GM23338 (cell line): ENCODE results near the gene SOWAHC. TPM values are rescaled to one million over a fixed set of nuclear protein-coding genes. Genes with fewer than 3 reads are reported as not detected.

Source experiments
- ATAC-seq: fragments of 200-7000 bp; cut with Tn5 transposase; 3 replicates; pipeline ENCODE4 v1.9.1; 2020
- DNase-seq: peaks from one replicate; pipeline ENCODE4 v3.0.0-alpha.2; 2015; ENCODE audit warnings: low spot score
- H2AFZ ChIP-seq: fragments of 200-600 bp; sonication (generic); 2 replicates; pipeline ENCODE4 v1.8.0; 2016; ENCODE audit warnings: antibody characterized with exemption, mild to moderate bottlenecking, moderate library complexity
- H3F3A ChIP-seq: fragments of 200-600 bp; sonication (generic); replicated peaks from 2 replicates; pipeline ENCODE4 v1.8.0; 2017; ENCODE audit warnings: antibody characterized with exemption, mixed run types, low read depth
- H3K27ac ChIP-seq: fragments of 200-600 bp; sonication (generic); 2 replicates; pipeline ENCODE4 v1.6.1; 2016; ENCODE audit warnings: low read depth
- H3K27me3 ChIP-seq: fragments of 200-600 bp; sonication (generic); 2 replicates; pipeline ENCODE4 v1.8.0; 2016; ENCODE audit warnings: mild to moderate bottlenecking, mixed run types, moderate library complexity; ENCODE audit not compliant: insufficient read depth
- H3K36me3 ChIP-seq: fragments of 200-600 bp; sonication (generic); 2 replicates; pipeline ENCODE4 v1.8.0; 2016; ENCODE audit warnings: mild to moderate bottlenecking; ENCODE audit not compliant: insufficient read depth
- H3K4me1 ChIP-seq: fragments of 200-600 bp; sonication (generic); 2 replicates; pipeline ENCODE4 v1.8.0; 2016; ENCODE audit warnings: mild to moderate bottlenecking, moderate library complexity; ENCODE audit not compliant: insufficient read depth
- H3K4me2 ChIP-seq: fragments of 200-600 bp; sonication (generic); 2 replicates; pipeline ENCODE4 v1.7.1; 2017; ENCODE audit warnings: mixed run types
- H3K4me3 ChIP-seq: fragments of 200-600 bp; sonication (generic); 2 replicates; pipeline ENCODE4 v1.6.1; 2016; ENCODE audit warnings: mixed run types
- H3K79me2 ChIP-seq: fragments of 200-600 bp; sonication (generic); replicated peaks from 2 replicates; pipeline ENCODE4 v1.8.0; 2017; ENCODE audit warnings: mild to moderate bottlenecking; ENCODE audit not compliant: insufficient read depth
- H3K9me2 ChIP-seq: fragments of 200-600 bp; sonication (generic); 2 replicates; pipeline ENCODE4 v1.8.0; 2017; ENCODE audit not compliant: insufficient read depth
- H4K20me1 ChIP-seq: fragments of 200-600 bp; sonication (generic); replicated peaks from 2 replicates; pipeline ENCODE4 v1.8.0; 2017; ENCODE audit warnings: mild to moderate bottlenecking; ENCODE audit not compliant: insufficient read depth
- H3K27ac Mint-ChIP-seq: 2 replicates; pipeline ENCODE4 v1.8.0; 2020; ENCODE audit warnings: inconsistent platforms, mild to moderate bottlenecking, moderate library complexity, mixed read lengths
- H3K27me3 Mint-ChIP-seq: 3 replicates; pipeline ENCODE4 v1.8.0; 2022; ENCODE audit warnings: low read depth, mild to moderate bottlenecking, moderate library complexity, mixed read lengths, inconsistent platforms; ENCODE audit not compliant: insufficient read depth, poor library complexity
- H3K36me3 Mint-ChIP-seq: 3 replicates; pipeline ENCODE4 v1.8.0; 2021; ENCODE audit warnings: low read depth, mild to moderate bottlenecking, inconsistent platforms, moderate library complexity, mixed read lengths
- H3K4me1 Mint-ChIP-seq: 3 replicates; pipeline ENCODE4 v1.8.0; 2020; ENCODE audit warnings: mild to moderate bottlenecking, inconsistent platforms, mixed read lengths
- H3K4me3 Mint-ChIP-seq: 3 replicates; pipeline ENCODE4 v1.8.0; 2021; ENCODE audit warnings: moderate library complexity, mild to moderate bottlenecking, inconsistent platforms, mixed read lengths
- H3K9me3 Mint-ChIP-seq: 3 replicates; pipeline ENCODE4 v1.8.0; 2020; ENCODE audit warnings: moderate library complexity, mild to moderate bottlenecking, inconsistent platforms, mixed read lengths
- EZH2phosphoT487 ChIP-seq: fragments of 200-600 bp; sonication (generic); IDR thresholded peaks from one replicate; pipeline ENCODE4 v1.8.1; 2018; ENCODE audit warnings: antibody characterized with exemption; ENCODE audit not compliant: unreplicated experiment
- JUNB ChIP-seq: IDR thresholded peaks from one replicate; pipeline ENCODE4 v1.6.1; 2016; ENCODE audit warnings: antibody characterized with exemption; ENCODE audit not compliant: unreplicated experiment
- NANOG ChIP-seq: IDR thresholded peaks from 2 replicates; pipeline ENCODE4 v1.6.1; 2016; ENCODE audit warnings: antibody characterized with exemption, borderline replicate concordance
- REST ChIP-seq: IDR thresholded peaks from one replicate; pipeline ENCODE4 v1.6.1; 2018; ENCODE audit warnings: antibody characterized with exemption; ENCODE audit not compliant: unreplicated experiment
- STAT1 ChIP-seq: IDR thresholded peaks from one replicate; pipeline ENCODE4 v1.6.1; 2016; ENCODE audit warnings: antibody characterized with exemption; ENCODE audit not compliant: unreplicated experiment
- ZNF114 ChIP-seq: fragments of 250-450 bp; sonication (Bioruptor Pico); IDR thresholded peaks from 2 replicates; pipeline ENCODE4 v1.5.0; 2020; ENCODE audit warnings: mild to moderate bottlenecking, moderate library complexity
- ZNF331 ChIP-seq: fragments of 250-450 bp; sonication (Bioruptor Pico); IDR thresholded peaks from 2 replicates; pipeline ENCODE4 v1.5.0; 2020; ENCODE audit warnings: low read depth, mild to moderate bottlenecking, moderate library complexity
- ZNF462 ChIP-seq: fragments of 250-450 bp; sonication (Bioruptor Pico); IDR thresholded peaks from 2 replicates; pipeline ENCODE4 v1.5.0; 2020; ENCODE audit warnings: mild to moderate bottlenecking, moderate library complexity
- polyA plus RNA-seq: library from polyadenylated mRNA; unstranded; fragments of >200 nt; fragmentation: Nextera tagmentation; extraction: Ambion mirVana; gene quantifications from 2 replicates; pipeline ENCODE4 v1.2.1, GENCODE V29; 2016
- total RNA-seq: library from RNA; depleted of rRNA; stranded (reverse); fragments of >200 nt; shearing (Covaris generic); gene quantifications from 2 replicates; pipeline ENCODE4 v1.2.3, GENCODE V29; 2014; rRNA removed

Gene SOWAHC
- total and polyA plus RNA-seq, 2 experiments from 2014 or later: 7.4 to 26.3 TPM

DNA sequence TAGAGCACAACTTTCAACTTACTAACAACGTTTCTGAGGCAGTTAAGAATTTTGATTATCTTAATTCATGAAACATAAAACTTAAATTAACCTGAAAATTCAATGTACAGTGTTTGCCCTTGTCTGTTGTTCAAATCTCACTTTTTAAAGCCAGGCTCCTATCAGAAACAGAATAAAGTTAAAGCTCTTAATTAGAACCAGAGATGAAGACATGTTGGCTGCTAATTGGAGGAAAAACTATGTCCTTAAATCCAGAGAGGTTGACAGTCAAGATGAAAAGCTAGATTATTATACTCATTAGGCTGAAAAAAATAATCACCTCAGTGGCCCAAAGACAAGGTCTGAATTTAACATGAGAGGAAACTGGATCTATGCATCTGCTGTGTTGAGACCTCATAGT, 52.3 kb downstream of the SOWAHC start:
- Mint-ChIP-seq H3K27me3 (no peaks in the 10 kb centered on the region), H3K36me3 (no peaks in the 10 kb centered on the region), H3K4me3 (no peak overlapping the region), H3K4me1 (no peaks in the 10 kb centered on the region), H3K27ac (no peak overlapping the region), H3K9me3 (peaks cover 3% of the 10 kb centered on the region; the same call in 2 of the 3 replicates)
- no peaks in the 10 kb centered on the region for H3F3A ChIP-seq
- no peak for DNase-seq
- H3K27me3 ChIP-seq: no peaks in the 10 kb centered on the region
- no peak overlapping the region for H3K4me2 ChIP-seq
- TF ChIP-seq EZH2phosphoT487 (no peak), ZNF114 (CRISPR knock-in tag) (no peak), NANOG (no peak), STAT1 (no peak), ZNF331 (CRISPR knock-in tag) (no peak), REST (no peak), JUNB (no peak), ZNF462 (no peak)
- H3K9me2 ChIP-seq: peaks cover 4% of the 10 kb centered on the region; the same call in 1 of the 2 replicates
- no peaks in the 10 kb centered on the region for H3K4me1 ChIP-seq
- H3K36me3 ChIP-seq: no peaks in the 10 kb centered on the region
- H4K20me1 ChIP-seq: no peaks in the 10 kb centered on the region
- no peak overlapping the region for H3K27ac ChIP-seq
- H2AFZ ChIP-seq: no peak overlapping the region
- no peaks in the 10 kb centered on the region for H3K79me2 ChIP-seq
- ATAC-seq: no peak
- no peak overlapping the region for H3K4me3 ChIP-seq

Other genes starting within 250 kb of the SOWAHC start
- 84.5 and 85.1 TPM in 2 replicates for gene SEPTIN10, start 398 bp upstream of the SOWAHC start, total RNA-seq
- gene SEPTIN10, start 398 bp upstream of the SOWAHC start, polyA plus RNA-seq: 47.7 and 52.3 TPM in 2 replicates
- gene RGPD5, start 179.9 kb downstream of the SOWAHC start, total RNA-seq: 15.4 and 18.0 TPM in 2 replicates
- 4.3 and 7.3 TPM in 2 replicates for gene RGPD5, start 179.9 kb downstream of the SOWAHC start, polyA plus RNA-seq